Measurements from ENCODE around the gene ROBO2.

ROBO2 gene

GRCh38 chr3:77577264-77577663, 537.4 kb downstream of the ROBO2 start:
- no peak for DNase-seq (ENCODE audit: low read depth)

DNA sequence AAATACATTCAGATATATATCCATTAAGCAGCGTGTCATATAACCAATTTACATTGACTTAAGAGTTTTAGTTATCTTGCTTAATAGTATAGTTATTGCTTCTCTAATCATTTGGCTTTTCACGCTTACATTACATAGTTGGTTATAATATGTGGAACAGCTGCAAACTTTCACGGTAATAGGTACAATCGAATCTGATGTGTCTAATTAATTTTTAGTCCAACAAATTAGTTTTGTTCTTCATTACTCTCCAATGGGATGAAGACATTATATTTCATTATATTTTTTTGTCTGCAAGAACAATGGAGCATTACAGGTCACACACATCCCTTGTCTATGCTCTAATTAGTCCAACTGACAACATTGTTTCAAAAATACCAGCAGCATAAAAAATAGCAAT, 546.3 kb downstream of the ROBO2 start:
- DNase-seq (ENCODE audit: low read depth) = no peak

GRCh38 chr3:77588863-77589262, 549.0 kb downstream of the ROBO2 start:
- no peak for DNase-seq (ENCODE audit: low read depth)

DNA sequence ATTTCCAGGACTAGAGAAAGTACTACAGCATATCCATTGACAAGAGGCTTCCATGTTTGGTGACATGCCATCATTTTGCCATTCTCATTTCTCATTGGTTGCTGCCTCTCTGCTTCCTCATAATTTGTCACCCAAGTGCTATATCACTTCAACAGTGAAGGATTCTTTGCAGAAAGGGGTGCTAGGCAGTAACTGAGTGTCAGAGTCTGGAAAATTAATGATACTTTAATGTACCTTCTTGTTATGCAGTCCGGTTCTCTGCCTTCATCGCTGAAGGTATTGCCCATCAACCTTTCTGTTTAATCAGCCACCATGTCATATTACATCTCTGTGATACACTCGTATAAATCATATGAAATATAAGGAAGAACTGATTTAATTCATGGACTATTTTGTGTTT, 550.3 kb downstream of the ROBO2 start:
- no peak for DNase-seq (ENCODE audit: low read depth)

DNA sequence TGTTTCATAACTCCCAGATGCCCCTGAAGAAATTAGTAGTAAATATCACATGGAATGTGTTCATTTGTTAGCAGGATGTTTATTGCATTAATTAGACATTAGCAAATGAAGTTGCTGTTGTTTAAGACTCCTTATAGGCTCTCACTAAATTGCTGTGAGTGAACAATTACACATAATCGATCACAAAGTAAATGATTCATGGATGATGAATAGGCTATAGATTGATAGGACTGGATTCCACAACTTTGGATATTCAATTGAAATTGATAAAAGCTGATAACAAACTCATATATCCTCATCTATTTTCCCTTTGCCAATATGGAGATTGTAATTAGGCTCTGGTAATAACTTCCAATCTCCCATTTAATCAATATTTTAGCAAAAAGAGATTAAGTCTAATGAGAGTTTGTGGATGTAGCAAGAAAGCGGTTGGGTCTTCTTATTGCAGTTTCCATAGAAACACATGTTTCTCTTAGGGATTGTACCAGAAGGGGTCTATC, 555.5 kb downstream of the ROBO2 start:
- no peak for DNase-seq (ENCODE audit: low read depth)

DNA sequence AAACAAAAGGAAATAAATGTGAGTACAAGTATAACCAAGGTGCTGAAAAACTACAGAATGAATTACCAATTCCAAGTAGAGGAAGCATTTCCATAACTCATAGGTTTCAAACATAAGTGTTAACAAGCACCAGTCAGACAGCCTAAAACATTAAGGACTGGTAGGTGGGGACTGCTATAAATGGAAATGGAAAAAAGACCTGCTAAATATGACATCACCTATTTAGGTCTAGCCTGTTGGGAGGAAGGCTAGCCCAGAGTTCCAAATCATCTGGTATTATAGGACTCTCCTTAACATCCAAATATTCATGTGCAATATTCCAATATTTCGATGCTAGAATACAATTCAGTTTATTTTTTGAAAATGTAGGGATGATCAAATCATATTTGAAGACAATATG, 560.0 kb downstream of the ROBO2 start:
- DNase-seq (ENCODE audit: low read depth) = no peak

GRCh38 chr3:77601823-77602415, 562.0 kb downstream of the ROBO2 start:
- DNase-seq (ENCODE audit: low read depth) = no peak

- DNase-seq (ENCODE audit: low read depth) = no peak
Observed at GRCh38 chr3:77602722-77603121, 562.8 kb downstream of the ROBO2 start.

GRCh38 chr3:77605308-77605707, 565.4 kb downstream of the ROBO2 start:
- DNase-seq (ENCODE audit: low read depth) = no peak

GRCh38 chr3:77605865-77606264, 566.0 kb downstream of the ROBO2 start:
- DNase-seq (ENCODE audit: low read depth) = no peak

DNA sequence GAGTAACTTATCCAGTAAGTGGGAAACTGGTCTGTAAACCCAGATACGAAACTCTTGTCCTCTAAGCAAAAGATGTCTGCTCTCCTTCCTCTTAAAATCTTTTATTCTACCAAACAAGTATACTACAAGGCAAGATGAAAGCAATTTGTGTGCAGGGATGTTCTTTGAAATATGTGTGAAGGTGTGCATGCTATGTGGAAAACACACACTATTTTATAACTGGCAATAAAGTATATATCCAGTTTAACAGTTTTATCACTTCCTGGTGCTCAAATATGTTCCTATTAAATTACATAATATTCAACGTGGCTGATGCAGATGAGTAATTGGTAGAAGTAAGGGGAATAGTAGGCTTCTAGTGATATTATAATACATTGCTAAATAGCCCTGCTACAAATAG, 566.5 kb downstream of the ROBO2 start:
- DNase-seq (ENCODE audit: low read depth) = no peak

DNA sequence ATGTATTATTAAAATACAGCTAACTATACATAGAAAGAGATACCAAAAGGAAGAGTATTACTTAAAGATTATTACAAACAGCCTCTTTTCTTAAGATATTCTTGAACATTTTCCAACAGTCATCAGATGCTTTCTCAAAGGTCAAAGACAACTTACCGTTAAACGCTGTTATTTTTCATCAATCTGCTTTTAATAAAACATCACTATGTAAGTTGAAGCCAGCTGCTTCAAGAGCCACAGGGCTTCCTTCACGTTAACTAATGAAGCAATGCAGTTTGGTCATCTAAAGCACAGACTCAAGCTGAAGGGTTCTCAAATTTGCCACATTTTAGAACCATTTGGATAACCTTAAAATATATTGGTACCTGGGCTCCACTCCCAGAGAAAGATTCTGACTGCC, 578.8 kb downstream of the ROBO2 start:
- DNase-seq (ENCODE audit: low read depth) = no peak

DNA sequence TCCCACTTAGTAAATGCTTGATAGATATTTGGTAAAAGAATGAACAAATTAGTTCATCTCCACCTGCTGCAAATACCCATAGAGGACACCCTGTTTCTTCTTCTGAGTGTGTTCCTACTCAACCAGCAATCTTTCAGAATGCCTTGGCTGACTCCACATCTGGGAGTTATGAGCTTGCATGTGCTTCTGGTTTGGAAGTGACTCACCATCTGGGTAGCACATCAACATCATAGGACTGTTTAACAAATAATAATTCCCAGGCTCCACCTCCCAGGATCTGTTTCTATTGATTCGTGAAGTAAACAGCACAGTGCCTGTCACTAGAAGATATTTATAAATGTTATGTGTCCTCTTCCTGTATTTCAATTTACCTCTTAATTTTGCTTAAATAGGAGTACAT, 580.1 kb downstream of the ROBO2 start:
- peak; percentile 27 for DNase-seq (ENCODE audit: low read depth)

GRCh38 chr3:77623500-77623899, 583.6 kb downstream of the ROBO2 start:
- DNase-seq (ENCODE audit: low read depth) = no peak

GRCh38 chr3:77626157-77626556, 586.3 kb downstream of the ROBO2 start:
- no peak for DNase-seq (ENCODE audit: low read depth)

DNA sequence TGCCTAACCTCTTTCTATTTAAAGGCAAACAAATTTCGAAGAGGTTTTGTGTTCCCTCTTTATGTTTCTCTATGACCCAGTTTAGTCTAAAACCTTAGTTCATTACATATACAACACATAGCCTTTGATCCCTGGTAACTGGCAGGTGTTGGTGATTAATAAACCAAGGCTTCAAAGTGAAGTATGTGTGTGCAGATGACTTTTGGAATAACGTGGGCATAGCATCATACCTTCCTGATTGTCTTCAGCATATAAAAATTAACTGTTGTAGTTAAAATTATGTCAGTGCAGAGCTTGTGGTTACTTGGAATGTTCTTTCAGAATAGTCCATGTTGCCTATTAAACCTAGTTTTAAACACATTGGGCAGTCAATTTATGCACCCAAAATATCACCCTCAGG, 608.3 kb downstream of the ROBO2 start:
- DNase-seq (ENCODE audit: low read depth) = no peak

- no peak for DNase-seq (ENCODE audit: low read depth)
Observed at GRCh38 chr3:77648664-77649063, 608.8 kb downstream of the ROBO2 start.

GRCh38 chr3:77652624-77653023, 612.7 kb downstream of the ROBO2 start:
- no peak for DNase-seq (ENCODE audit: low read depth)

GRCh38 chr3:77655396-77655795, 615.5 kb downstream of the ROBO2 start:
- no peak for DNase-seq (ENCODE audit: low read depth)

DNA sequence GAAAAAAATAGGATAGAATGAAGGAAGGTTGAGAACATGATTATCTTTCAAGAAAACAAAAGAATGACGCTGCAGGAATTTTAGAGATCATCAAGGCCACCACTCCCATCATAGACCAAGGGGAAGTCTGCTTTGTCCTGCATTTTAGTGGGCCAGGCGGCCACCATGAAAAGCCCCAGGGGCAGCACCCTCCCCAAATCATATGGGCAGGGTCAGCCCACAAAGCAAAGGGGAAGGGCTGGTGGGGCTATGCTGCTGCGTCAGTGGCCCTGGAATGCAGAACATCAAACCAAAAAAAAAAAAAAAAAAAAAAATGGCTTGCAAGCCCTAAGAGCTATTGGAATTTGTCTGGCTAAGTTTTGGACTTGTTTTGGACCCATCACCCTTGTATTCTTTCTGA, 620.8 kb downstream of the ROBO2 start:
- DNase-seq (ENCODE audit: low read depth) = no peak

DNA sequence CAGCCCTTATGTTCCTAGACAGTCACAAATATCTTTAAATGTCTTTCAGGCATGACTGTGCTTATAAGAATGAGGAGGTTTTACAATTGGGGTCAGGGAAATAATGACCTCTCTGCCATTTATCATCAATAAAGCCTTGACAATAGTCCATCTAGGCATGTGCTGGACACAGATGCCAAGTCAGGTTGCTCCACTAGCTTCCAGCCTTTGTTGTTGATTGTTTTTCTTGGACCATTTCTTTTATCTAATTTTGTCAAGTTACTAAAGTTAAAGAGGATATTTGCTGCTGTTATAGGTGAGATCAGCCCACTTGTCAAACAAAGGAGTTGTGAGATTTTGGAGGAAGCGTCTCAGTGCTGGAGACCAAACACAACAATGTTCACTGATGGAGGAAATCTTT, 628.0 kb downstream of the ROBO2 start:
- DNase-seq (ENCODE audit: low read depth) = no peak

- DNase-seq (ENCODE audit: low read depth) = no peak
Observed at GRCh38 chr3:77668376-77668775, 628.5 kb downstream of the ROBO2 start.

- DNase-seq (ENCODE audit: low read depth) = no peak
Observed at GRCh38 chr3:77672016-77672415, 632.1 kb downstream of the ROBO2 start.

- no peak for DNase-seq (ENCODE audit: low read depth)
Observed at GRCh38 chr3:77682162-77682561, 642.3 kb downstream of the ROBO2 start.

DNA sequence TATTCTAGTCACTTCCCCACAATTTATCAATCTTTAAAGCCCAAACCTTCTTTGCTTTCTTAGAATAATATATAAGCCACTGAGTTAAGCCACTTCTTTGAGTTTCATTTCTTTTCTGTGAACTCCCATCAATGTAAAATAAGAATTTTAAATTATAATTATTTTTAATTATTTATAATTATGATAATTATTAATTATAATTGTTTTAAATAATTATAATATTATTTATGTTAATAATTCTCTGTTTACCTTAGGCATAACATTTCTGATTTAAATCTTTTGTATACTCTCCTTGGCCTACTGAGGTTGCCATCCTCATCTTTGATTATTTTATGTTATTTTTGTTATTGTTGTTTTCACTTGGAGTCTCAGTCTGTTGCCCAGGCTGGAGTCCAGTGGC, 644.2 kb downstream of the ROBO2 start:
- DNase-seq (ENCODE audit: low read depth) = no peak
